H1 (cell line): ENCODE data around the gene SKAP2. TPM values are rescaled to one million over a fixed set of nuclear protein-coding genes. Genes with fewer than 3 reads are reported as not detected.

Experiments used
- CTCF ChIA-PET: fragments of 300-600 bp; sonication (Branson Sonifier 250); formaldehyde crosslinking; loops from one replicate; lab custom pipeline; 2021; ENCODE audit not compliant: partially characterized antibody; lab: Charles Lee
- POLR2A ChIA-PET: fragments of 300-600 bp; sonication (Branson Sonifier 250); formaldehyde crosslinking; loops from one replicate; lab custom pipeline; 2021; ENCODE audit warnings: inconsistent platforms; ENCODE audit not compliant: partially characterized antibody; lab: Charles Lee
- DNase-seq, 2 experiments: peaks; one replicate each; pipeline versions ENCODE4 v3.0.0 to v3.0.0-alpha.2; 2010 to 2022; ENCODE audit warnings: low spot score in 2 of 2, low read depth in 1 of 2, mixed read lengths in 1 of 2
- FAIRE-seq: peaks from 2 replicates; lab custom pipeline; 2011; peaks lifted over from hg19 to GRCh38; lab: Jason Lieb, UNC
- H2AFZ ChIP-seq: 2 replicates; pipeline ENCODE4 v1.8.1; 2012; ENCODE audit warnings: low read length, inconsistent platforms
- H2AK5ac ChIP-seq: 2 replicates; pipeline ENCODE4 v1.6.1; 2013; ENCODE audit warnings: low read depth, low read length
- H2BK120ac ChIP-seq: replicated peaks from 2 replicates; pipeline ENCODE3; 2013; ENCODE audit warnings: low read depth, low read length, inconsistent platforms
- H2BK12ac ChIP-seq: 2 replicates; pipeline ENCODE4 v1.6.1; 2013; ENCODE audit warnings: low read depth, low read length
- H2BK15ac ChIP-seq: 2 replicates; pipeline ENCODE4 v1.6.1; 2013; ENCODE audit warnings: low read length
- H2BK20ac ChIP-seq: 2 replicates; pipeline ENCODE4 v1.6.1; 2013; ENCODE audit warnings: low read length
- H2BK5ac ChIP-seq: 2 replicates; pipeline ENCODE4 v1.6.1; 2013; ENCODE audit warnings: low read depth, low read length
- H3K14ac ChIP-seq: 2 replicates; pipeline ENCODE4 v1.6.1; 2013; ENCODE audit warnings: inconsistent platforms; ENCODE audit not compliant: insufficient read length
- H3K18ac ChIP-seq: 2 replicates; pipeline ENCODE4 v1.6.1; 2013; ENCODE audit warnings: low read length; ENCODE audit errors: extremely low read depth
- H3K23ac ChIP-seq: 2 replicates; pipeline ENCODE4 v1.6.1; 2013; ENCODE audit warnings: inconsistent platforms; ENCODE audit not compliant: insufficient read length
- H3K23me2 ChIP-seq: 2 replicates; pipeline ENCODE4 v1.6.1; 2013; ENCODE audit warnings: low read depth, low read length
- H3K27ac ChIP-seq: 2 replicates; pipeline ENCODE4 v1.6.1; 2011; ENCODE audit warnings: low read depth, low read length, inconsistent platforms
- H3K27me3 ChIP-seq, 4 experiments: replicated peaks in 1 of 4; 1 replicate in 1 of 4; 2 replicates in 3 of 4; pipeline versions ENCODE4 v1.6.1 to v1.8.1; 2011 to 2013; ENCODE audit warnings: low read length in 3 of 4, mild to moderate bottlenecking in 3 of 4, inconsistent platforms in 2 of 4, mixed read lengths in 2 of 4, moderate library complexity in 1 of 4; ENCODE audit not compliant: control insufficient read depth in 3 of 4, insufficient read depth in 3 of 4; ENCODE audit errors: extremely low read depth in 1 of 4
- H3K36me3 ChIP-seq, 4 experiments: 2 replicates each; pipeline versions ENCODE4 v1.6.1 to v1.8.1; 2011 to 2013; ENCODE audit warnings: mild to moderate bottlenecking in 4 of 4, low read length in 3 of 4, moderate library complexity in 2 of 4, control low read depth in 1 of 4, inconsistent platforms in 1 of 4; ENCODE audit not compliant: insufficient read depth in 4 of 4, control insufficient read depth in 2 of 4
- H3K4ac ChIP-seq: replicated peaks from 2 replicates; pipeline ENCODE3; 2013; ENCODE audit warnings: low read length, low read depth, mixed read lengths, inconsistent platforms; ENCODE audit not compliant: insufficient read length
- H3K4me1 ChIP-seq, 4 experiments: replicated peaks in 1 of 4; 1 replicate in 1 of 4; 2 replicates in 3 of 4; pipeline versions ENCODE4 v1.6.1 to v1.8.1; 2011 to 2013; ENCODE audit warnings: low read length in 3 of 4, inconsistent platforms in 2 of 4, mixed read lengths in 1 of 4; ENCODE audit not compliant: insufficient read depth in 4 of 4, control insufficient read depth in 3 of 4
- H3K4me2 ChIP-seq, 2 experiments: 2 replicates each; pipeline versions ENCODE4 v1.6.1 to v1.8.1; 2011 to 2013; ENCODE audit warnings: low read depth in 2 of 2, low read length in 2 of 2, control low read depth in 1 of 2, inconsistent platforms in 1 of 2, mild to moderate bottlenecking in 1 of 2; ENCODE audit not compliant: insufficient read depth in 1 of 2
- H3K4me3 ChIP-seq, 4 experiments: fragments of 200-600, 300-600 bp in 1 of 4; sonication (generic), shearing (Covaris generic), sonication (Bioruptor Twin) in 1 of 4; 2 replicates each; pipeline versions ENCODE4 v1.5.1 to v1.8.1; 2011 to 2016; ENCODE audit warnings: low read length in 4 of 4, low read depth in 3 of 4, control low read depth in 2 of 4, inconsistent platforms in 2 of 4, mild to moderate bottlenecking in 2 of 4, mixed read lengths in 1 of 4, moderate library complexity in 1 of 4; ENCODE audit not compliant: insufficient read depth in 2 of 4; ENCODE audit errors: extremely low read depth in 1 of 4
- H3K56ac ChIP-seq: replicated peaks from 2 replicates; pipeline ENCODE3; 2013; ENCODE audit warnings: low read depth, mild to moderate bottlenecking, mixed read lengths, low read length, inconsistent platforms; ENCODE audit not compliant: insufficient read length
- H3K79me1 ChIP-seq: 2 replicates; pipeline ENCODE4 v1.6.1; 2013; ENCODE audit warnings: low read depth, low read length, control low read depth
- H3K79me2 ChIP-seq, 2 experiments: 2 replicates each; pipeline versions ENCODE4 v1.6.1 to v1.8.1; 2012 to 2013; ENCODE audit warnings: low read length in 2 of 2, mild to moderate bottlenecking in 2 of 2, inconsistent platforms in 1 of 2; ENCODE audit not compliant: insufficient read depth in 2 of 2, control insufficient read depth in 1 of 2
- H3K9ac ChIP-seq, 4 experiments: replicated peaks in 1 of 4; 1 replicate in 1 of 4; 2 replicates in 3 of 4; pipeline versions ENCODE4 v1.6.1 to v1.8.1; 2011 to 2013; ENCODE audit warnings: low read depth in 3 of 4, low read length in 3 of 4, control low read depth in 2 of 4, mild to moderate bottlenecking in 2 of 4, moderate library complexity in 2 of 4, inconsistent platforms in 1 of 4; ENCODE audit errors: extremely low read depth in 1 of 4
- H3K9me3 ChIP-seq, 2 experiments: 2 replicates each; pipeline versions ENCODE4 v1.6.1 to v1.8.1; 2012 to 2013; ENCODE audit warnings: mild to moderate bottlenecking in 2 of 2, moderate library complexity in 2 of 2, control low read depth in 1 of 2, inconsistent platforms in 1 of 2, low read depth in 1 of 2, low read length in 1 of 2, mixed read lengths in 1 of 2; ENCODE audit not compliant: insufficient read depth in 2 of 2
- H4K20me1 ChIP-seq, 2 experiments: replicated peaks in 1 of 2; 2 replicates each; pipeline versions ENCODE3 to v1.8.1; 2011 to 2013; ENCODE audit warnings: inconsistent platforms in 2 of 2, low read length in 2 of 2, mild to moderate bottlenecking in 1 of 2; ENCODE audit not compliant: insufficient read depth in 2 of 2, control insufficient read depth in 1 of 2
- H4K5ac ChIP-seq: 2 replicates; pipeline ENCODE4 v1.6.1; 2013; ENCODE audit warnings: low read length, low read depth, mixed read lengths, inconsistent platforms; ENCODE audit not compliant: insufficient read length
- H4K8ac ChIP-seq: 2 replicates; pipeline ENCODE4 v1.8.0; 2013; ENCODE audit warnings: mild to moderate bottlenecking, moderate library complexity, low read length, inconsistent platforms; ENCODE audit not compliant: insufficient read depth; ENCODE audit errors: extremely low read depth
- H4K91ac ChIP-seq: replicated peaks from 2 replicates; pipeline ENCODE3; 2013; ENCODE audit warnings: low read length, mixed read lengths, inconsistent platforms; ENCODE audit not compliant: insufficient read length
- ASH2L ChIP-seq: fragments of 200-600, 300-600 bp; sonication (generic); IDR thresholded peaks from one replicate; pipeline ENCODE4 v1.7.1; 2017; ENCODE audit warnings: low read length
- ATF3 ChIP-seq: IDR thresholded peaks from 2 replicates; pipeline ENCODE4 v1.6.1; 2011; ENCODE audit warnings: low read depth, mild to moderate bottlenecking, low read length; ENCODE audit not compliant: insufficient read depth
- BCL11A ChIP-seq, 2 experiments: IDR thresholded peaks; one replicate each; pipeline ENCODE4 v1.6.1; 2011; ENCODE audit warnings: low read depth in 2 of 2, low read length in 2 of 2, mild to moderate bottlenecking in 2 of 2
- BRCA1 ChIP-seq: IDR thresholded peaks from 2 replicates; pipeline ENCODE4 v1.6.1; 2012; ENCODE audit warnings: low read depth, low read length, improper control_type of control experiment
- CHD2 ChIP-seq: IDR thresholded peaks from 2 replicates; pipeline ENCODE4 v1.6.1; 2012; ENCODE audit warnings: low read length, improper control_type of control experiment
- E2F6 ChIP-seq: IDR thresholded peaks from 2 replicates; pipeline ENCODE4 v1.6.1; 2012; ENCODE audit warnings: inconsistent platforms
- EP300 ChIP-seq, 2 experiments: IDR thresholded peaks; 1 replicate in 1 of 2; 2 replicates in 1 of 2; pipeline ENCODE4 v1.6.1; 2011 to 2012; ENCODE audit warnings: low read depth in 2 of 2, low read length in 2 of 2, mild to moderate bottlenecking in 2 of 2, borderline replicate concordance in 1 of 2, inconsistent platforms in 1 of 2, moderate library complexity in 1 of 2
- FOSL1 ChIP-seq: IDR thresholded peaks from 2 replicates; pipeline ENCODE4 v1.6.1; 2011; ENCODE audit warnings: mild to moderate bottlenecking, low read depth, low read length, moderate library complexity; ENCODE audit not compliant: insufficient read depth
- HDAC2 ChIP-seq, 2 experiments: fragments of 300-600 bp in 1 of 2; sonication (generic) in 1 of 2; IDR thresholded peaks; 2 replicates each; pipeline ENCODE4 v1.6.1; 2011 to 2012; ENCODE audit warnings: low read depth in 2 of 2, low read length in 2 of 2, mild to moderate bottlenecking in 2 of 2, moderate library complexity in 2 of 2, borderline replicate concordance in 1 of 2, inconsistent platforms in 1 of 2
- NRF1 ChIP-seq: IDR thresholded peaks from 2 replicates; pipeline ENCODE4 v1.6.1; 2011; ENCODE audit warnings: mild to moderate bottlenecking, low read depth, low read length, improper control_type of control experiment
- POLR2AphosphoS5 ChIP-seq: IDR thresholded peaks from 2 replicates; pipeline ENCODE4 v1.6.1; 2011; ENCODE audit warnings: low read depth, low read length
- SAP30 ChIP-seq: fragments of 300-600 bp; sonication (generic); IDR thresholded peaks from 2 replicates; pipeline ENCODE4 v1.7.1; 2012; ENCODE audit warnings: low read length, moderate library complexity, mild to moderate bottlenecking, inconsistent platforms; ENCODE audit not compliant: insufficient read depth, insufficient replicate concordance
- SIRT6 ChIP-seq: IDR thresholded peaks from one replicate; pipeline ENCODE4 v1.7.1; 2012; ENCODE audit warnings: low read length, inconsistent platforms
- WGBS, 2 experiments: shearing (Covaris generic) in 1 of 2; methylation state at CpG; one replicate each; pipeline versions ENCODE4 v1.1.6 to v1.1.7; 2013 to 2015; ENCODE audit warnings: low lambda C conversion rate in 2 of 2, mixed read lengths in 2 of 2, inconsistent platforms in 1 of 2, low coverage in 1 of 2, missing lambda C conversion rate in 1 of 2; ENCODE audit not compliant: insufficient replicate concordance in 2 of 2, insufficient coverage in 1 of 2, insufficient read length in 1 of 2; ENCODE audit errors: extremely low coverage in 1 of 2, missing lambda C conversion rate in 1 of 2; 5-methylcytosine and 5-hydroxymethylcytosine counted together
- polyA plus RNA-seq, 7 experiments: library from polyadenylated mRNA; depleted of rRNA in 3 of 7; stranded (reverse) in 5 of 7; unstranded in 2 of 7; fragments of >200 nt in 5 of 7; fragments of 200-250 nt in 2 of 7; gene quantifications; 1 replicate in 5 of 7; 2 replicates in 1 of 7; 4 replicates in 1 of 7; pipeline versions ENCODE4 v1.2.1 to v1.2.3, GENCODE V29; 2011 to 2013; ENCODE audit warnings: missing spikeins in 2 of 7, mixed read lengths in 2 of 7
- total RNA-seq: library from RNA; stranded (reverse); fragmentation: NEBNext Ultra II Directional; extraction: Animal tissue kit (Norgen Biotek cat#: 25700); gene quantifications from 2 replicates; pipeline ENCODE4 v1.2.1, GENCODE V29; 2021

Gene SKAP2
- total and polyA plus RNA-seq, 2 of the 8 experiments (the other 6 are each of a cell fraction or from before 2014, with no cell fraction given), result 0.53 to 5.1 TPM

GRCh38 chr7:26636808-26637207, 227.6 kb downstream of the SKAP2 start:
- Histone ChIP-seq H3K9ac (no peak overlapping the region), H3K23me2 (peaks cover 10% of the 10 kb centered on the region), H4K20me1 (peaks cover 0 to 5% of the 10 kb centered on the region in 2 experiments), H3K27ac (no peak overlapping the region), H4K8ac (no peak overlapping the region), H2AK5ac (no peak overlapping the region), H3K18ac (no peak overlapping the region), H2AFZ (no peak overlapping the region), H3K14ac (no peak overlapping the region), H2BK20ac (no peak overlapping the region), H4K91ac (no peak overlapping the region), H3K79me2 (no peaks in the 10 kb centered on the region), H3K23ac (no peak overlapping the region), H3K4ac (no peak overlapping the region), H3K4me1 (no peaks in the 10 kb centered on the region), H3K36me3 (no peaks in the 10 kb centered on the region), H2BK5ac (no peak overlapping the region), H2BK120ac (no peak overlapping the region), H2BK12ac (no peak overlapping the region), H3K4me2 (no peak overlapping the region), H3K4me3 (no peak overlapping the region), H4K5ac (no peak overlapping the region), H3K27me3 (0 out of 7 replicates have a peak, but pooled peaks cover 0 to 2% (median 0%) of the 10 kb centered on the region in 4 experiments), H3K9me3 (no peaks in the 10 kb centered on the region), H3K79me1 (no peaks in the 10 kb centered on the region), H2BK15ac (no peak overlapping the region), H3K56ac (no peak overlapping the region)
- ChIA-PET CTCF (interaction anchor here (0.7 to 1.3 kb wide), 2 partner anchors 19 to 30 kb away, joined by 3 to 4 read pairs; no protein-coding TSS in a partner anchor), POLR2A (no interaction called here)
- WGBS, 2 experiments, result 97% methylated on average over 3 of the region's 3 CpGs; no CpG with 5 or more reads in 1 of the 2 experiments
- no peak for FAIRE-seq
- no peak for DNase-seq
- TF ChIP-seq CHD2, result no peak
- no peak for TF ChIP-seq POLR2AphosphoS5
- TF ChIP-seq SIRT6, result no peak
- TF ChIP-seq EP300 (IDR thresholded peaks at IDR 0.05; ENCODE audit: borderline replicate concordance in 1 of 2, low read depth in 2 of 2, low read length in 2 of 2), result no peak
- no peak for TF ChIP-seq NRF1
- no peak for TF ChIP-seq FOSL1
- TF ChIP-seq BCL11A (IDR thresholded peaks at IDR 0.05; ENCODE audit: low read depth in 2 of 2, low read length in 2 of 2), result no peak
- TF ChIP-seq ASH2L, result no peak
- no peak for TF ChIP-seq E2F6
- TF ChIP-seq SAP30, result no peak
- no peak for TF ChIP-seq BRCA1
- TF ChIP-seq HDAC2 (IDR thresholded peaks at IDR 0.05; ENCODE audit: borderline replicate concordance in 1 of 2, low read depth in 2 of 2, low read length in 2 of 2), result no peak
- TF ChIP-seq ATF3, result no peak
